Natural killer cell treated with Interleukin-12 subunit alpha and Interleukin-12 subunit beta and Interleukin-15 and Interleukin-18, amount 100 ng/mL, for 72 hours (primary cell): Measurements from ENCODE around the gene CADPS. TPM values are rescaled to one million over a fixed set of nuclear protein-coding genes. Genes with fewer than 3 reads are reported as not detected.

Experiments used
- ATAC-seq, 2 donors: fragments of 150-1000 bp; cut with Tn5 transposase in 1 of 2; sonication (Bioruptor Pico), chemical (Tn5 transposase) in 1 of 2; 2 replicates each; pipeline ENCODE4 v1.10.0; 2021
- DNase-seq: peaks from one replicate; pipeline ENCODE4 v3.0.0; 2022; ENCODE audit warnings: low spot score
- H3K27ac Mint-ChIP-seq, 2 donors: 1 replicate in 1 of 2; 2 replicates in 1 of 2; pipeline ENCODE4 v1.8.0; 2022; ENCODE audit warnings: mixed read lengths in 2 of 2, mild to moderate bottlenecking in 1 of 2, moderate library complexity in 1 of 2
- H3K27me3 Mint-ChIP-seq, 2 donors: 1 replicate in 1 of 2; 2 replicates in 1 of 2; pipeline ENCODE4 v1.8.0; 2022; ENCODE audit warnings: mixed read lengths in 2 of 2
- H3K36me3 Mint-ChIP-seq: one replicate; pipeline ENCODE4 v1.8.0; 2022; ENCODE audit warnings: mixed read lengths
- H3K4me1 Mint-ChIP-seq, 2 donors: 1 replicate in 1 of 2; 2 replicates in 1 of 2; pipeline ENCODE4 v1.8.0; 2022; ENCODE audit warnings: low read depth in 2 of 2, mixed read lengths in 2 of 2, mild to moderate bottlenecking in 1 of 2
- H3K4me3 Mint-ChIP-seq: one replicate; pipeline ENCODE4 v1.8.0; 2022; ENCODE audit warnings: mixed read lengths
- H3K9me3 Mint-ChIP-seq: 2 replicates; pipeline ENCODE4 v1.8.0; 2022; ENCODE audit warnings: mixed read lengths
- total RNA-seq, 2 donors: library from RNA; stranded (reverse); gene quantifications; one replicate each; pipeline ENCODE4 v1.2.3, GENCODE V29; 2022

CADPS gene
- total RNA-seq, 2 donors from 2014 or later = not detected

GRCh38 chr3:62724503-62724902 lies 150.7 kb downstream of the CADPS start:
- Mint-ChIP-seq H3K27ac (no peak overlapping the region), H3K36me3 (no peaks in the 10 kb centered on the region), H3K4me3 (no peak overlapping the region), H3K4me1 (no peaks in the 10 kb centered on the region), H3K9me3 (peaks cover 2% of the 10 kb centered on the region), H3K27me3 (no peaks in the 10 kb centered on the region)
- DNase-seq (no peak), ATAC-seq (no peak)

- ATAC-seq (no peak), DNase-seq (no peak)
- no peaks in the 10 kb centered on the region for H3K36me3 Mint-ChIP-seq
- H3K4me1 Mint-ChIP-seq = no peaks in the 10 kb centered on the region
- peaks cover under 1% of the 10 kb centered on the region for H3K9me3 Mint-ChIP-seq
- H3K4me3 Mint-ChIP-seq = no peak overlapping the region
- no peaks in the 10 kb centered on the region for H3K27me3 Mint-ChIP-seq
- H3K27ac Mint-ChIP-seq = no peak overlapping the region
These were observed 151.3 kb downstream of the CADPS start for GRCh38 chr3:62723914-62724217.

- no peaks in the 10 kb centered on the region for H3K36me3 Mint-ChIP-seq
These were observed 151.9 kb downstream of the CADPS start for GRCh38 chr3:62723166-62723913.

GRCh38 chr3:62722344-62722743 lies 152.9 kb downstream of the CADPS start:
- Mint-ChIP-seq H3K36me3 (peaks cover 7% of the 10 kb centered on the region), H3K4me1 (no peaks in the 10 kb centered on the region), H3K27ac (no peak overlapping the region), H3K27me3 (no peaks in the 10 kb centered on the region), H3K9me3 (peaks cover 7% of the 10 kb centered on the region), H3K4me3 (no peak overlapping the region)
- no peak for ATAC-seq
- DNase-seq = no peak

More at GRCh38 chr3:62723166-62723913, 151.9 kb downstream of the CADPS start:
- DNase-seq (no peak), ATAC-seq (no peak)
- H3K27me3 Mint-ChIP-seq = no peaks in the 10 kb centered on the region
- H3K4me1 Mint-ChIP-seq = no peaks in the 10 kb centered on the region
- H3K4me3 Mint-ChIP-seq = no peak overlapping the region
- H3K27ac Mint-ChIP-seq = no peak overlapping the region
- H3K9me3 Mint-ChIP-seq = no peaks in the 10 kb centered on the region

GRCh38 chr3:62718515-62719320 lies 156.5 kb downstream of the CADPS start:
- Mint-ChIP-seq H3K27me3 (no peaks in the 10 kb centered on the region), H3K4me3 (no peak overlapping the region), H3K36me3 (peaks cover 7% of the 10 kb centered on the region), H3K9me3 (peaks cover 8% of the 10 kb centered on the region), H3K4me1 (no peaks in the 10 kb centered on the region), H3K27ac (no peak overlapping the region)
- ATAC-seq (no peak), DNase-seq (no peak)

- H3K4me3 Mint-ChIP-seq = no peak overlapping the region
- H3K4me1 Mint-ChIP-seq = no peaks in the 10 kb centered on the region
- ATAC-seq (no peak), DNase-seq (no peak)
- peaks cover 7% of the 10 kb centered on the region for H3K36me3 Mint-ChIP-seq
- H3K27me3 Mint-ChIP-seq = no peaks in the 10 kb centered on the region
- peaks cover 8% of the 10 kb centered on the region for H3K9me3 Mint-ChIP-seq
- no peak overlapping the region for H3K27ac Mint-ChIP-seq
These were observed 157.2 kb downstream of the CADPS start for GRCh38 chr3:62718011-62718410.

- no peak overlapping the region for H3K27ac Mint-ChIP-seq
- H3K27me3 Mint-ChIP-seq = no peaks in the 10 kb centered on the region
- no peak overlapping the region for H3K4me3 Mint-ChIP-seq
- DNase-seq (no peak), ATAC-seq (no peak)
- peaks cover 2% of the 10 kb centered on the region for H3K36me3 Mint-ChIP-seq
- no peaks in the 10 kb centered on the region for H3K4me1 Mint-ChIP-seq
- H3K9me3 Mint-ChIP-seq = peaks cover 9% of the 10 kb centered on the region
These were observed 162.5 kb downstream of the CADPS start for GRCh38 chr3:62712746-62713145.

- Mint-ChIP-seq H3K4me1 (no peaks in the 10 kb centered on the region), H3K9me3 (peaks cover 4% of the 10 kb centered on the region), H3K27ac (no peak overlapping the region), H3K4me3 (no peak overlapping the region), H3K27me3 (no peaks in the 10 kb centered on the region), H3K36me3 (no peaks in the 10 kb centered on the region)
- no peak for DNase-seq
- no peak for ATAC-seq
These were observed 164.5 kb downstream of the CADPS start for GRCh38 chr3:62710751-62711150.

- H3K27me3 Mint-ChIP-seq = no peaks in the 10 kb centered on the region
- no peak overlapping the region for H3K27ac Mint-ChIP-seq
- DNase-seq = no peak
- no peaks in the 10 kb centered on the region for H3K4me1 Mint-ChIP-seq
- H3K9me3 Mint-ChIP-seq = peaks cover 6% of the 10 kb centered on the region
- no peak overlapping the region for H3K4me3 Mint-ChIP-seq
- no peaks in the 10 kb centered on the region for H3K36me3 Mint-ChIP-seq
- ATAC-seq = no peak
These were observed 166.4 kb downstream of the CADPS start for GRCh38 chr3:62708638-62709373.

- Mint-ChIP-seq H3K27me3 (no peaks in the 10 kb centered on the region), H3K9me3 (peaks cover 11% of the 10 kb centered on the region), H3K27ac (no peak overlapping the region), H3K4me3 (no peak overlapping the region), H3K36me3 (no peaks in the 10 kb centered on the region), H3K4me1 (no peaks in the 10 kb centered on the region)
- no peak for ATAC-seq
- no peak for DNase-seq
These were observed 169.5 kb downstream of the CADPS start for GRCh38 chr3:62705721-62706120.

- Mint-ChIP-seq H3K9me3 (peaks cover 7% of the 10 kb centered on the region), H3K4me3 (no peak overlapping the region), H3K4me1 (no peaks in the 10 kb centered on the region), H3K27ac (no peak overlapping the region), H3K27me3 (no peaks in the 10 kb centered on the region), H3K36me3 (no peaks in the 10 kb centered on the region)
- DNase-seq = no peak
- ATAC-seq = no peak
These were observed 171.6 kb downstream of the CADPS start for GRCh38 chr3:62703451-62704167.

GRCh38 chr3:62700357-62700756 lies 174.9 kb downstream of the CADPS start:
- DNase-seq (no peak), ATAC-seq (no peak)
- H3K4me1 Mint-ChIP-seq = no peaks in the 10 kb centered on the region

GRCh38 chr3:62699728-62700127 lies 175.5 kb downstream of the CADPS start:
- no peaks in the 10 kb centered on the region for H3K27me3 Mint-ChIP-seq
- H3K36me3 Mint-ChIP-seq = no peaks in the 10 kb centered on the region
- peaks cover 7% of the 10 kb centered on the region for H3K9me3 Mint-ChIP-seq
- no peak for ATAC-seq
- H3K27ac Mint-ChIP-seq = no peak overlapping the region
- no peak overlapping the region for H3K4me3 Mint-ChIP-seq
- H3K4me1 Mint-ChIP-seq = no peaks in the 10 kb centered on the region
- DNase-seq = no peak

More at GRCh38 chr3:62700357-62700756, 174.9 kb downstream of the CADPS start:
- Mint-ChIP-seq H3K27ac (no peak overlapping the region), H3K4me3 (no peak overlapping the region), H3K9me3 (peaks cover 7% of the 10 kb centered on the region), H3K27me3 (no peaks in the 10 kb centered on the region), H3K36me3 (no peaks in the 10 kb centered on the region)
